Astrocyte (in vitro differentiated cells and primary cell): ENCODE data around the gene SCN1A. TPM values are rescaled to one million over a fixed set of nuclear protein-coding genes. Genes with fewer than 3 reads are reported as not detected.
"Not testable (repeated sequence)": the region's sequence is repeated elsewhere in the genome, so short reads cannot be mapped to it uniquely, and the experiment has no call there.

Experiments used
- DNase-seq: peaks from one replicate; pipeline ENCODE4 v3.0.0-alpha.2; 2010; ENCODE audit warnings: low read depth
- FAIRE-seq: peaks from 2 replicates; lab custom pipeline; 2011; peaks lifted over from hg19 to GRCh38; lab: Jason Lieb, UNC
- H2AFZ ChIP-seq: 2 replicates; pipeline ENCODE4 v1.6.0; 2012; ENCODE audit warnings: low read depth, low read length, inconsistent platforms
- H3K27ac ChIP-seq: 2 replicates; pipeline ENCODE4 v1.5.1; 2011; ENCODE audit warnings: low read depth, low read length, inconsistent platforms
- H3K27me3 ChIP-seq: 2 replicates; pipeline ENCODE4 v1.6.0; 2011; ENCODE audit warnings: low read length, inconsistent platforms; ENCODE audit not compliant: insufficient read depth
- H3K36me3 ChIP-seq: 2 replicates; pipeline ENCODE4 v1.5.1; 2011; ENCODE audit warnings: low read length, inconsistent platforms; ENCODE audit not compliant: insufficient read depth
- H3K4me1 ChIP-seq: 2 replicates; pipeline ENCODE4 v1.5.1; 2011; ENCODE audit warnings: low read length, inconsistent platforms; ENCODE audit not compliant: insufficient read depth
- H3K4me2 ChIP-seq: 2 replicates; pipeline ENCODE4 v1.6.0; 2012; ENCODE audit warnings: low read length, inconsistent platforms
- H3K4me3 ChIP-seq: 2 replicates; pipeline ENCODE4 v1.5.1; 2011; ENCODE audit warnings: low read depth, mild to moderate bottlenecking, low read length, inconsistent platforms; ENCODE audit not compliant: insufficient read depth
- H3K79me2 ChIP-seq: 2 replicates; pipeline ENCODE4 v1.6.0; 2012; ENCODE audit warnings: mild to moderate bottlenecking, low read length, inconsistent platforms; ENCODE audit not compliant: insufficient read depth
- H3K9ac ChIP-seq: 2 replicates; pipeline ENCODE4 v1.6.0; 2012; ENCODE audit warnings: mild to moderate bottlenecking, low read length, inconsistent platforms
- H3K9me3 ChIP-seq: 2 replicates; pipeline ENCODE4 v1.5.1; 2012; ENCODE audit warnings: low read depth, mild to moderate bottlenecking, low read length, inconsistent platforms; ENCODE audit not compliant: insufficient read depth
- H4K20me1 ChIP-seq: 2 replicates; pipeline ENCODE4 v1.6.0; 2012; ENCODE audit warnings: low read length, inconsistent platforms; ENCODE audit not compliant: insufficient read depth
- H3K27ac Mint-ChIP-seq: one replicate; pipeline ENCODE4 v1.8.0; 2021; ENCODE audit warnings: mild to moderate bottlenecking, mixed read lengths; ENCODE audit not compliant: unreplicated experiment
- H3K27me3 Mint-ChIP-seq: one replicate; pipeline ENCODE4 v1.8.0; 2021; ENCODE audit warnings: low read depth, mixed read lengths; ENCODE audit not compliant: unreplicated experiment
- H3K36me3 Mint-ChIP-seq: one replicate; pipeline ENCODE4 v1.8.0; 2021; ENCODE audit warnings: low read depth, mixed read lengths; ENCODE audit not compliant: unreplicated experiment
- H3K4me1 Mint-ChIP-seq: one replicate; pipeline ENCODE4 v1.8.0; 2021; ENCODE audit warnings: low read depth, mixed read lengths; ENCODE audit not compliant: unreplicated experiment
- H3K4me3 Mint-ChIP-seq: one replicate; pipeline ENCODE4 v1.8.0; 2021; ENCODE audit warnings: mild to moderate bottlenecking, moderate library complexity, mixed read lengths; ENCODE audit not compliant: unreplicated experiment
- H3K9me3 Mint-ChIP-seq: one replicate; pipeline ENCODE4 v1.8.0; 2021; ENCODE audit warnings: mild to moderate bottlenecking, mixed read lengths; ENCODE audit not compliant: unreplicated experiment
- CTCF ChIP-seq: IDR thresholded peaks from 2 replicates; pipeline ENCODE4 v1.5.1; 2011; ENCODE audit warnings: low read depth, mild to moderate bottlenecking, inconsistent platforms, low read length, moderate library complexity; ENCODE audit not compliant: insufficient read depth
- EZH2 ChIP-seq: IDR thresholded peaks from 2 replicates; pipeline ENCODE4 v1.6.1; 2012; ENCODE audit warnings: mild to moderate bottlenecking, low read length, inconsistent platforms; ENCODE audit not compliant: insufficient read depth
- total RNA-seq: library from RNA; stranded (reverse); gene quantifications from 2 replicates; pipeline ENCODE4 v1.2.1, GENCODE V29; 2021

Gene SCN1A
- total RNA-seq, 1 donor from 2014 or later: not detected

GRCh38 chr2:166106431-166107015 lies 21.3 kb downstream of the SCN1A start:
- Histone ChIP-seq H3K9ac (no peak overlapping the region), H3K9me3 (peaks cover 3% of the 10 kb centered on the region), H3K4me3 (no peak overlapping the region), H3K27ac (no peak overlapping the region), H4K20me1 (no peaks in the 10 kb centered on the region), H3K79me2 (no peaks in the 10 kb centered on the region), H2AFZ (no peak overlapping the region), H3K27me3 (no peaks in the 10 kb centered on the region), H3K4me2 (no peak overlapping the region), H3K4me1 (no peaks in the 10 kb centered on the region), H3K36me3 (no peaks in the 10 kb centered on the region)
- H3K36me3 Mint-ChIP-seq: no peaks in the 10 kb centered on the region
- FAIRE-seq (no peak), DNase-seq (no peak)
- TF ChIP-seq CTCF: peak; percentile 22
- no peak for TF ChIP-seq EZH2
- no peak overlapping the region for H3K27ac Mint-ChIP-seq
- H3K4me1 Mint-ChIP-seq: no peaks in the 10 kb centered on the region
- H3K27me3 Mint-ChIP-seq: no peaks in the 10 kb centered on the region
- H3K9me3 Mint-ChIP-seq: peaks cover 5% of the 10 kb centered on the region
- no peak overlapping the region for H3K4me3 Mint-ChIP-seq

DNA sequence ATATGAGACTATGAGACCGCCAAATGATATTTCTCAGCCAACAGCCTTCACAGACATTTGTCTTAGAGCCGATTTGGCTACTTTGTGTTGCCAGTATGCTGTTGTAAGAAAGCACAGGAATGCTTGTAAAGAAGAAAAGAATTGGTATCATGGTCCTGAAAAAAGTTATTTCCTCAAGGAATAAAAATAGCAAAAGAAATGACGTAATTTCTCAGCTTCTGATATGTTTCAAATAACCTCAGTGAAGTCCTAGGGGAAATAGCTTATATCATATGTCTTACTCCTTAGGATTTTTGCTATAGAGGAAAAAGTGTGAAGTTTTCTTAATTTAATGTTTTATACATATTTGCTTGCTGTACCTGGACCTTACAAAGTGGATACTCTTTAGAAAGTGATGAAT lies 23.0 kb downstream of the SCN1A start:
- Histone ChIP-seq H3K4me1 (no peaks in the 10 kb centered on the region), H3K4me2 (no peak overlapping the region), H3K36me3 (no peaks in the 10 kb centered on the region), H3K27ac (no peak overlapping the region), H3K9me3 (no peaks in the 10 kb centered on the region), H4K20me1 (no peaks in the 10 kb centered on the region), H3K79me2 (no peaks in the 10 kb centered on the region), H3K27me3 (no peaks in the 10 kb centered on the region), H2AFZ (no peak overlapping the region), H3K9ac (no peak overlapping the region), H3K4me3 (no peak overlapping the region)
- DNase-seq (no peak), FAIRE-seq (no peak)
- peaks cover 6% of the 10 kb centered on the region for H3K9me3 Mint-ChIP-seq
- H3K4me1 Mint-ChIP-seq: no peaks in the 10 kb centered on the region
- TF ChIP-seq EZH2 (no peak), CTCF (no peak)
- H3K27me3 Mint-ChIP-seq: no peaks in the 10 kb centered on the region
- no peaks in the 10 kb centered on the region for H3K36me3 Mint-ChIP-seq
- no peak overlapping the region for H3K27ac Mint-ChIP-seq
- H3K4me3 Mint-ChIP-seq: no peak overlapping the region

GRCh38 chr2:166104084-166104483 lies 23.7 kb downstream of the SCN1A start:
- DNase-seq: no peak
- Mint-ChIP-seq H3K4me3 (no peak overlapping the region), H3K36me3 (no peaks in the 10 kb centered on the region), H3K9me3 (peaks cover 4% of the 10 kb centered on the region), H3K27ac (no peak overlapping the region), H3K4me1 (no peaks in the 10 kb centered on the region), H3K27me3 (no peaks in the 10 kb centered on the region)
- FAIRE-seq: no peak
- Histone ChIP-seq H3K4me1 (no peaks in the 10 kb centered on the region), H3K4me3 (no peak overlapping the region), H4K20me1 (no peaks in the 10 kb centered on the region), H3K9me3 (no peaks in the 10 kb centered on the region), H3K4me2 (no peak overlapping the region), H3K27ac (no peak overlapping the region), H3K79me2 (no peaks in the 10 kb centered on the region), H3K36me3 (no peaks in the 10 kb centered on the region), H3K9ac (no peak overlapping the region), H2AFZ (no peak overlapping the region), H3K27me3 (no peaks in the 10 kb centered on the region)
- no peak for TF ChIP-seq EZH2
- no peak for TF ChIP-seq CTCF

GRCh38 chr2:166103277-166103676 lies 24.5 kb downstream of the SCN1A start:
- not testable (repeated sequence) for H3K4me3 Mint-ChIP-seq, H2AFZ ChIP-seq, H3K9me3 ChIP-seq, H3K36me3 Mint-ChIP-seq, DNase-seq, H3K27me3 ChIP-seq, H3K4me1 ChIP-seq, H3K79me2 ChIP-seq, H3K9ac ChIP-seq, H3K4me2 ChIP-seq, H3K36me3 ChIP-seq, FAIRE-seq, H3K27ac ChIP-seq, H4K20me1 ChIP-seq, H3K27ac Mint-ChIP-seq, H3K4me3 ChIP-seq, H3K9me3 Mint-ChIP-seq, H3K27me3 Mint-ChIP-seq, H3K4me1 Mint-ChIP-seq
